ENCODE results near the gene WASF1.

- no peak for TF ChIP-seq CTCF (IDR thresholded peaks at IDR 0.05)
- TF ChIP-seq POLR2A (IDR thresholded peaks at IDR 0.05), result no peak
- TF ChIP-seq POLR2AphosphoS5 (IDR thresholded peaks at IDR 0.05), result no peak
- TF ChIP-seq EP300 (IDR thresholded peaks at IDR 0.05), result no peak
Measured at GRCh38 chr6:110095935-110096334, 83.5 kb downstream of the WASF1 start.
